ENCODE results near the gene PDK2. TPM values are rescaled to one million over a fixed set of nuclear protein-coding genes. Genes with fewer than 3 reads are reported as not detected.

PDK2 gene
- total RNA-seq, 4 donors from 2014 or later: 33.2 to 114 (median 69.6) TPM

- Histone ChIP-seq H3K4me3 (peak overlapping the region; percentile 84), H3K9me3 (no peaks in the 10 kb centered on the region), H3K27ac (peak overlapping the region; percentile 86), H3K4me1 (peaks cover 71% of the 10 kb centered on the region), H3K36me3 (peaks cover 32% of the 10 kb centered on the region), H3K27me3 (no peaks in the 10 kb centered on the region)
- no peak for DNase-seq (ENCODE audit: low spot score in 2 of 2)
- no peak for TF ChIP-seq POLR2A (IDR thresholded peaks at IDR 0.05)
- no peak for TF ChIP-seq CTCF (IDR thresholded peaks at IDR 0.05)
- no peak for TF ChIP-seq POLR2AphosphoS5 (IDR thresholded peaks at IDR 0.05)
- no peak for TF ChIP-seq EP300 (IDR thresholded peaks at IDR 0.05)
- 22% methylated on average over 13 of the region's 15 CpGs for WGBS
These were observed 51.9 kb downstream of the PDK2 start for GRCh38 chr17:50146927-50147665.

GRCh38 chr17:50147841-50148225 is 52.7 kb downstream of the PDK2 start:
- Histone ChIP-seq H3K36me3 (peaks cover 24% of the 10 kb centered on the region), H3K27ac (peak overlapping the region; percentile 86), H3K9me3 (no peaks in the 10 kb centered on the region), H3K4me1 (peaks cover 79% of the 10 kb centered on the region), H3K4me3 (peak overlapping the region; percentile 84), H3K27me3 (no peaks in the 10 kb centered on the region)
- 12% methylated on average over 5 of the region's 5 CpGs for WGBS
- no peak for DNase-seq (ENCODE audit: low spot score in 2 of 2)
- TF ChIP-seq POLR2AphosphoS5 (IDR thresholded peaks at IDR 0.05): no peak
- no peak for TF ChIP-seq CTCF (IDR thresholded peaks at IDR 0.05)
- no peak for TF ChIP-seq EP300 (IDR thresholded peaks at IDR 0.05)
- no peak for TF ChIP-seq POLR2A (IDR thresholded peaks at IDR 0.05)

- Histone ChIP-seq H3K36me3 (peaks cover 18% of the 10 kb centered on the region), H3K9me3 (no peaks in the 10 kb centered on the region), H3K4me1 (peaks cover 85% of the 10 kb centered on the region), H3K27me3 (no peaks in the 10 kb centered on the region), H3K4me3 (peak overlapping the region; percentile 84), H3K27ac (peak overlapping the region; percentile 86)
- no peak for DNase-seq (ENCODE audit: low spot score in 2 of 2)
- TF ChIP-seq POLR2A (IDR thresholded peaks at IDR 0.05) (no peak), POLR2AphosphoS5 (IDR thresholded peaks at IDR 0.05) (no peak), CTCF (IDR thresholded peaks at IDR 0.05) (no peak), EP300 (IDR thresholded peaks at IDR 0.05) (no peak)
- 0% methylated on average over 18 of the region's 25 CpGs for WGBS
These were observed 53.3 kb downstream of the PDK2 start for GRCh38 chr17:50148226-50149090.

- peaks cover 91% of the 10 kb centered on the region for H3K4me1 ChIP-seq
- no peak for DNase-seq (ENCODE audit: low spot score in 2 of 2)
- WGBS: 0% methylated on average over 8 of the region's 30 CpGs
These were observed 53.9 kb downstream of the PDK2 start for GRCh38 chr17:50149091-50149416.

GRCh38 chr17:50149417-50150353 is 54.5 kb downstream of the PDK2 start:
- TF ChIP-seq EP300 (IDR thresholded peaks at IDR 0.05) (no peak), CTCF (IDR thresholded peaks at IDR 0.05) (peak in 1 of 2 donors; percentile 6), POLR2AphosphoS5 (IDR thresholded peaks at IDR 0.05) (peak in 1 of 3 donors; percentile 12)

More at GRCh38 chr17:50149091-50149416, 53.9 kb downstream of the PDK2 start:
- Histone ChIP-seq H3K27me3 (no peaks in the 10 kb centered on the region), H3K36me3 (peaks cover 12% of the 10 kb centered on the region), H3K9me3 (no peaks in the 10 kb centered on the region), H3K27ac (peak overlapping the region; percentile 86), H3K4me3 (peak overlapping the region; percentile 84)
- TF ChIP-seq EP300 (IDR thresholded peaks at IDR 0.05): no peak
- TF ChIP-seq POLR2A (IDR thresholded peaks at IDR 0.05): no peak
- no peak for TF ChIP-seq POLR2AphosphoS5 (IDR thresholded peaks at IDR 0.05)

More at GRCh38 chr17:50149417-50150353, 54.5 kb downstream of the PDK2 start:
- DNase-seq (ENCODE audit: low spot score in 2 of 2): no peak
- Histone ChIP-seq H3K4me1 (peaks cover 93% of the 10 kb centered on the region), H3K4me3 (peak overlapping the region; percentile 84), H3K27ac (peak overlapping the region; percentile 86), H3K36me3 (peaks cover 6% of the 10 kb centered on the region), H3K9me3 (no peaks in the 10 kb centered on the region), H3K27me3 (no peaks in the 10 kb centered on the region)
- WGBS: 0% methylated on average over 2 of the region's 123 CpGs
